ENCODE data around the gene SYT9.

Gene SYT9

GRCh38 chr11:7348432-7349304 lies 97.0 kb downstream of the SYT9 start:
- no peak for DNase-seq

GRCh38 chr11:7351228-7351627 lies 99.5 kb downstream of the SYT9 start:
- no peak for DNase-seq

DNA sequence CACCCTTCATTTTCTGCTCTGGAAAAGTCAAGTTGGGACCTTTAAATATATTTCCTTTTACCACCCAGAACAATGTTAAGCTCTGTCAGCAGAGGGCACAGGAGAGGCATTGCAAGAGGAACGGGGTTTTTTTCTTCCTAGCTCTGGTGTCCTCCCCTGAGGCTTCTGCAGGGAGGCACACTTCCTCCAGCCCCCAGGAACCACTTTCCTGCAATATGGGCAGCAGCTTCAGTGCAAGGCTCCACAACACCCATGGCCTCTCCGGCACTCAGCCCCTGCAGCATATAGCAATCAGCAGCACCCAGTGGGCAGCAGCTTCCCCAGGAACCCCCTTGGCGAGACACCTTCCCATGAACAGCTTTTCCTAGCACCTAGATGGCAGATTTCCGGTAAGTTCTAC lies 101.4 kb downstream of the SYT9 start:
- peak; percentile 74 for DNase-seq

- DNase-seq = no peak
Observed at GRCh38 chr11:7364660-7365059, 113.0 kb downstream of the SYT9 start.

- DNase-seq = no peak
Observed at GRCh38 chr11:7367803-7368202, 116.1 kb downstream of the SYT9 start.

GRCh38 chr11:7376386-7376785 lies 124.7 kb downstream of the SYT9 start:
- DNase-seq = no peak

DNA sequence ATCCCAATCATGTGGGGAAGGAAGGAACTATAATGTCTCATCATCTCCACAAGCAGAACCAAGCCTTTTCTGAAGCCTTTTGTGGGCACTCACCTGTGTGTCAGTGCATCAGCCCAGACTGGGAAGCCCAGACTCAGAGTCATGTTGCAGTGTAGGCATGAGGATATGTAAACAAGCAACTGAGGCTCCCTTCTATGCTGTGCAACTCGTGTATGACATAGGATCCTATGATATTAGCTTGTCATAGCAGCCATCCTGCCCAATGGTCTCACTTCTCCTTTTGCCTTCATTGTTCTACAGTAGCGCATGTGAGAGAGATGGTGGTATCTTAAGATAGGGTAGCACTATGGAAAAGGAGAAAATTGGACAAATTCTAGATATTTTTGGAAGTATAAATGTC lies 130.2 kb downstream of the SYT9 start:
- DNase-seq = no peak

DNA sequence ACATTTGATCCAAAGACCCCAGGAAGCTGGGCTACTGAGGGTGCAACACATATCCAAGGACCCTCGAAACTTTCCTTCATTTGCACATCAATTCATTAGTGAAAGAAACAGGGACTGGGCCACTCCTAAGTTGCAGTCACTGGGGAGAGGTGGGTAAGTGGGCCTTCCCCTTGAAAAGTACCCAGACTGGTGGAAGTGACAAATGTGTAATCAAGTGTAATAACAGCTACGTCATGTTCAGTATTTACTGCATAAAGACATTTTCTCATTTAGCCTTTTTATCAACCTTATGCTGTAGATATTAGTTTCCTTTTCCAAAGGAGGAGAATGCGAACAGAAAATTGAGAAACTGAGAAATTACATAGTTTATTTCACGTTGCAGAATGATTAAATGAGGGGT lies 131.7 kb downstream of the SYT9 start:
- DNase-seq = no peak

DNA sequence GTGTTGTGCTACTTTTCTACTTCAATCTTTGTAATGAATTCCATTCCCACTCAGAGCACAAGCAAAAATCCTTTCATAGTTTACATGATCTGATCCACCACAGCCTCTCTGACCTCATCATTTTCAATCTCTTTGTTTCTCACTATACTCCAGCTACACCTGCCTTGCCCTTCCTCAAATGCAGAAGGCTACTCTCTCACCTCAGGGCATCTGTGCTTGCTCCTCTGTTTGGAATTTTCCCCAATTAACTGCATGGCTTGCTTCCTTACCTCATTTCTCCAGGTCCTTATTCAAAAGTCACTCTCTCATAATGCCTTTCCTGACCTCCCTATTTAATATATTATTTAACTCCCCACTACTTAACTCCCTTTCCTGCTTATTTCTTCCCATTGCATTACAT lies 133.0 kb downstream of the SYT9 start:
- no peak for DNase-seq

DNA sequence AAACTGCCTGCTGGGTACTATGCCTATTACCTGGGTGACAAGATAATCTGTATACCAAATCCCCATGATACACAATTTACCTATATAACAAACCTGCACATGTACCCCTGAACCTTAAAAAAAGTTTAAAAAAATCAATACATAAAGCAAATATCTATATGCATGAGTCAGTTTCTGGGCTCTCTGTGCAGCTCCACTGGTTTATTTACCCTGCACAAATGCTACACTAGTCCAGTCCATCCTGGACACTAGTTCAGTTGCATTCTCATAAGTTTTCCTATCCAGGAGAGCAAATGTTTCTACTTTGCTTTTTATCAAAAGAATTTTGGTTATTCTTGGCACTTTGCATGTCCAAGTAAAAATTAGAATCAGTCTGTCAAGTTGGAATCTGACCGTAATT lies 133.8 kb downstream of the SYT9 start:
- no peak for DNase-seq

- DNase-seq = peak; percentile 50
Observed at GRCh38 chr11:7413961-7414915, 162.5 kb downstream of the SYT9 start.

GRCh38 chr11:7414973-7415817 lies 163.5 kb downstream of the SYT9 start:
- DNase-seq = no peak

GRCh38 chr11:7416080-7416479 lies 164.4 kb downstream of the SYT9 start:
- DNase-seq = no peak

DNA sequence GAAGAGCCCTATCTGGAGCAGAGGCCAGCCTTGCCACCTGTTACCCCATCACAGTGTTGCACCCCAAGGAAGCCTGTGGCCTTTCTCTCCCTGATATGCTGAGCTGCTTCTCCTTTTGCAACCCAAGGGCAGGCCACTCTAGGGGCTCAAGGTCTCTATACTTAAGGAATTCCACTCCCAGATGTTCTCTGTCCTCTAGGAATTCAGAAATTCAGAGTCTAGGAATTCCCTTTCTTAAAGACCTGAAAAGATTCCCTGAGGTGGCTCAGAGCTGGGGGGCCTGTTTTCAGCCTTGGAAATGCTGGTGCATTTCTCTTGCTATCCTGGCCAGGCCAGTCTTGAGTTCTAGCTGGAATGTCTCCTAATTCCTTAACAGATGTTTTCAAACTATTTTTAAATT lies 165.6 kb downstream of the SYT9 start:
- no peak for DNase-seq

- no peak for DNase-seq
Observed at GRCh38 chr11:7418061-7418460, 166.4 kb downstream of the SYT9 start.

- DNase-seq = no peak
Observed at GRCh38 chr11:7418906-7419305, 167.2 kb downstream of the SYT9 start.

DNA sequence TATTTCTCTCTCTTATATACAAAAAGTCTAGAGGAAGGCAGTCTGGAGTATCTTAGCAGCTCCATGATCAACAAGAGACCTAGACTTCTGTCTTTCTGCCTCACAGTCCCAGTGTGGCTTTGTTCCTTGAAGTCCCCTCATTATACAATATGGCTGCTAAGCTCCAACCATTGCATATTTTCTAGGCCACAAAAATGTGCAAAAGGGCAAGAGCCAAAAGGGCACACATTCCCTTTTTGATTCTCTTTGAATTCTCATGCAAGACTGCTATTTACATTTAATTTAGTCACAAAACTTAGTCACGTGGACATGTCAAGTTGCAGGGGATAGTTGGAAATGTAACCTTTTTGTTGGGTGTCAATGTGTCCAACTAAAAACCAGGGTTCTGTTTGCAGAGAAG lies 169.4 kb downstream of the SYT9 start:
- no peak for DNase-seq

DNA sequence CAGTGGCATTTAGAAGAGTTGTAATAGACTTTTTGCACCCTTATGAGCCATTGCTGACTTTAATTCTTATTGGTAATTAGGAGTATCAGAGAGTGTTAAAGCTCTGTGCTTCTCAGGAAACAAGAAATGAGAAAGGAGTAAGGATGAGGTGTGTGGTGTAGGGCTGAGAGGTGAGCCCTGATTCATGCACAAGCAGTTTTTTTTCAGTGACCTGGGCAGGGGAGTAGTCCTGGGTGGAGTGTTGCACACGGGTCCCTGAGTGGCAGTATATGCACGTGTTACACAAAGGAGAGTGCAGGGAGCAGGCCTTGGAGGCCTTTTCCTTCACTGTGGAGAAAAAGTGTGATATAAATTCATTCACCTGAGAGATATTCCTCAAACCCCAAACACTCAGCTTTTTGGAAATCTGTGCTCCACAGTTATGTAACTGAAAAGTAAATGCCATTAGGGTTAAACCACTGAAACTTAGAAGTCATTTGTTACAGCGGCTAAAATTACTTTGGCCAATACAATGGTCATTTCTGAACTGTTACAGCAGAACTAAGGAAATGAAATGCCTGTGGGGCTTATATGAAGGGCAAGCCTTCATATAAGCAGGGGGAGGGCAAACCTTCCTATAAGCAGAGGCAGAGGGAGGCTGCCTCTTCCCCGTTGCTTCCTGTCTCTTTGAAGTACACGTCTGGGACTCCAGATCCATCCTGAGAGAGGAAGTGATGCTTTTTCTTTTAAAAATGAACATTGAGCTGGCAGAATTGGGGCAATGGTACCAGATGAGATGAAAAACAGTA lies 171.0 kb downstream of the SYT9 start:
- no peak for DNase-seq

GRCh38 chr11:7423946-7424345 lies 172.2 kb downstream of the SYT9 start:
- no peak for DNase-seq

- no peak for DNase-seq
Observed at GRCh38 chr11:7427733-7428132, 176.0 kb downstream of the SYT9 start.

- DNase-seq = no peak
Observed at GRCh38 chr11:7428196-7428595, 176.5 kb downstream of the SYT9 start.

DNA sequence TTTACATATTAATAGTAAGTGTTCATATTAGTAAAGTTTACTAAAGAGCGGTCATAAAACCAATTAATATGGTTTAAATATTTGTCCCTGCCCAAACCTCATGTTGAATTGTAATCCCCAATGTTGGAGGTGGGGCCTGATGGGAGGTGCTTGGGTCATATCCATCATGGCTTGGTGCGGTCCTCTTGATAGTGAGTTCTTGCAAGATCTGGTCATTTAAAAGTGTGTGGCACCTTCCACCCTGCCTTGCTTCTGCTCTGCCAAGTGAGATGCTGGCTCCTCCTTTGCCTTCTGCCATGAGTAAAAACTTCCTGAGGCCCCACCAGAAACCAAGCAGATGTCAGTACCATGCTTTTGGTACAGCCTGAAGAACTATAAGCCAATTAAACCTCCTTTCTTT lies 178.8 kb downstream of the SYT9 start:
- no peak for DNase-seq

All from hematopoietic multipotent progenitor cell treated with erythropoietin and hydrocortisone succinate and interleukin-3 and kit ligand, for 4 days (in vitro differentiated cells).